ENCODE measurements around the gene MT1H.
"Not testable (repeated sequence)": the region's sequence is repeated elsewhere in the genome, so short reads cannot be mapped to it uniquely, and the experiment has no call there.

MT1H gene

DNA sequence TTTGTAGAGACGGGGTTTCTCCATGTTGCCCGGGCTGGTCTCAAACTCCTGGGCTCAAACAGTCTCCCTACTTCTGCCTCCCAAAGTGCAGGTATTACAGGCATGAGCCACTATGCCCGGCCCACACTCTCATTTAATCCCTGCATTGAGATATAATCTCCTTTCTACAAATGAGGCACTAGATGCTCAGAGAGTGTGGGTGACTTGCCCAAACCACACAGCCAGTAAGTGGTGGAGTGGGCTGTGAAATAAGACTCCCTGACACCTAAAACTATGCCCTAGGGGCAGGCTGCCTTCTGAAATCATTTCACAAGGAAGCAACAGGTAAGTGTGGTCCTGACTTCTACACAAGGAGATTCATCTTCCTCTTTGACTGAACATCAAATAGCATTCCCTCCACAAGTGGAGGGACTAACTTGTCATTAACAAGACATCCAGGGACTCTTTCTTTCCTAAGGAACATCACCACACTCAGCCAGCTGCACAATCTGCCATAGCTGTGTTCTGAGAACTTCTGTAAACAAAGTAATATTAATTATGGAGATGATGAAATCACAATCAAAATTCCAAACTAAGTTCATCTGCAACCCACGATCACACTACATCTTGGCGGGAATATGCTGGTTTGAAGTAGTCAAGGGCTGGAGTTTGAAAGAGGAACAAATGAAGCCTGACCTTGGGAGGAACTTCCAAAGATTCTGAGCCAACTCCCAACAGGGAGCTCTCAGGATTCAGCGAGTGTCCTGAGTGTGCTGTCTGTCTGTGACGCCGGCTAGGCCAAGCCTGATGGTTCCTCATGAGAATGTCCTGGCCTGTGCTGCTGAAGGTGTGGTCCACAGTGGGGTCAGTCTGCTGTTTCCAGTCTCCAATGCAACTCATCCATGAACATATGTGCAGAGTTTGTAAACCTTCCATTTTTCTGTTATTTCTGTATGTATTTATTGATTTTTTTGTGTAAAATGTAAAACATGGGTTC lies 4.0 kb upstream of the MT1H start:
- not testable (repeated sequence) for FAIRE-seq

DNA sequence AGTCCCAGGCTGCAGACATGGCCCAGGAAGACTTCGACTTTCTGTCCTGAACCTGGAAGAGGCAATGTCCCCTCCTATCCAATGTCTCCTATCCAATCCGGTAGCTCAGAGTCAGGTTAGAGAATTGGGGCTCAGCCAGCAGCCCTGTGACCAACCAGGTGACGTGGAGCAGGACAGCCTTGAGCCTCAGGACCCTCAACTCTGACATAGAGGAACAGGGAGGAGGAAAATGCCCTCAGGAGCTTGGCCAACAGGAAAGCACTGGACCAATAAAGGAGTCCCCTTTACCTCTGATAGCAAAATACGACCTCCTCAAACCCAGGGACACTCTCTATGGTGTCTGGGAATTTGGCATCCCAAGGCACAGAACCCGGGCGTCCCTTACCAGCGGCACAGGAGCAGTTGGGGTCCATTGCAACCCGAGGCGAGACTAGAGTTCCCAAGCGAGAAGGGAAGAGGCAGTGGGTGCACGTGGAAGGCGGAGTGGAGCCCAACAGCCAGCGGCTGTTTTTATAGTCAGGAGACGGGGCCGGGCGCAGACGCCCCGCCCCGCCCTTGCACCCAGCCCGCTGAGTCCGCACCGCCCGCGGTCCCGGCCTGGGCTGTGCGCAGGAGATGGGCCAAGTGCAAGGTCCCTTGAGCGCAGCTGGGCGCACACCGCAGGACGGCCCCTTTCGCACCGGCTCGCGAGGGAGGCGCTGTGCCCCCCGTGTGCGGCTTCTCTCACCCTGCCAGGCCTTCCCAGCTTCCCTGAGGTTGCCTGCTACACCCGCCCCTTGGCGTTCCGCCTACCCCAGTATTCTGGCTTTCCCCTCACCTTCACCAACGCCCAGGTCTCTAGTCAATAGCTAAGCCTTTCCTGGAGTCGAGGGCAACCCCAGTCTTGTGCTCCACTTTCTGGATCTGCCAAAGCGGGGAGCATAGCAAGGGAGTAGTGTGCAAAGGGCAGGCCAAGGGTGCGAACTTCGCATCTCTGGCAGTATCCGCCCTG lies 1.7 kb upstream of the MT1H start, which contains the start of gene MT1G:
Gene MT1G, minus strand, starts transcription at position 485 of the 991 bp plus-strand sequence. Its CDS starts 72 bp downstream, at position 413.
- no peak for FAIRE-seq

DNA sequence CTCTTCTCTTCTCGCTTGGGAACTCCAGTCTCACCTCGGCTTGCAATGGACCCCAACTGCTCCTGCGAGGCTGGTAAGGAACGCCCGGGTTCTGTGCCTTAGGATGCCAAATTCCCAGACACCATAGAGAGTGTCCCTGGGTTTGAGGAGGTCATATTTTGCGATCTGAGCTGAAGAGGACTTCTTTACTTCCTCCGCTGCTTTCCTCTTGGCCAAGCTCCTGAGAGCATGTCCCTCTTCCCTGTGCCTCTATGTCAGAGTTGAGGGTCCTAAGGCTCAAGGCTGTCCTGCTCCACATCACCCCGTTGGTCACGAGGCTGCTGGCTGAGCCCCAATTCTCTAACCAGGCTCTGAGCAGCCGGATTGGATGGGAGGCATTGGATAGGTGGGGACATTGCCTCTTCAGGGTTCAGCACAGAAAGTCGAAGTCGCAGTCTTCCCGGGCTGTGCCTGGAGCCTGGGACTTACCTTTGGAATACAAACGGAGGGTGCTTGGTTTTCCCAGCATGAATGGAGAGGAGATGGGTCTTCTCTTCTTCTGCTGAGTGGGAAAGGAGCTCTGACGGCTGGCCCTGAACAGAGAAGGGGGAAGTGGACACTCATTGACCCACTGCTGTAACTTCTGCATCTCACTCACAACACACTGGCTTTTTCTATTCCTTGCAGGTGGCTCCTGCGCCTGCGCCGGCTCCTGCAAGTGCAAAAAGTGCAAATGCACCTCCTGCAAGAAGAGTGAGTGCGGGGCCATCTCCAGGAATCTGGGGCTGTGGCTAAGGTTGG lies 416 bp downstream of the MT1H start:
- no peak for FAIRE-seq

DNA sequence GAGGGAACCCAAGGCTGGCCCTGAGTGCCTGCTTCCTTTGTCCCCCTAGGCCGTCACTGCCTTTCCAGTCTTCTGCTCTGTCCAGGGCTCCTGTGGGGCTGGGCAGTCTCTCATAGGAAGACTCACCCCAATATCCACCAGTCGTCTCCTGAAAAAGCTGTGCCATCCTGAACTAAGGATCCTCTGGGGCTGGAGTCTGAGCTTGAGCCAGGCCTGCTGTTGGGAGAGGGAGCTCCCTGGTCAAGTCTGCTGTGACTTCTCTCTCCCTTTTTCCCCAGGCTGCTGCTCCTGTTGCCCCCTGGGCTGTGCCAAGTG lies 963 bp downstream of the MT1H start:
- no peak for FAIRE-seq

DNA sequence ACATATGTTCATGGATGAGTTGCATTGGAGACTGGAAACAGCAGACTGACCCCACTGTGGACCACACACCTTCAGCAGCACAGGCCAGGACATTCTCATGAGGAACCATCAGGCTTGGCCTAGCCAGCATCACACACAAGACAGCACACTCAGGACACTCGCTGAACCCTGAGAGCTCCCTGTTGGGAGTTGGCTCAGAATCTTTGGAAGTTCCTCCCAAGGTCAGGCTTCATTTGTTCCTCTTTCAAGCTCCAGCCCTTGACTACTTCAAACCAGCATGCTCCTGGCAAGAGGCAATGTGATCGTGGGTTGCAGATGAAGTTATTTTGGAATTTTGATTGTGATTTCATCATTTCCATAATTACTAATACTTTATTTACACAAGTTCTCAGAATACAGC lies 2.1 kb downstream of the MT1H start:
- FAIRE-seq: not testable (repeated sequence)

DNA sequence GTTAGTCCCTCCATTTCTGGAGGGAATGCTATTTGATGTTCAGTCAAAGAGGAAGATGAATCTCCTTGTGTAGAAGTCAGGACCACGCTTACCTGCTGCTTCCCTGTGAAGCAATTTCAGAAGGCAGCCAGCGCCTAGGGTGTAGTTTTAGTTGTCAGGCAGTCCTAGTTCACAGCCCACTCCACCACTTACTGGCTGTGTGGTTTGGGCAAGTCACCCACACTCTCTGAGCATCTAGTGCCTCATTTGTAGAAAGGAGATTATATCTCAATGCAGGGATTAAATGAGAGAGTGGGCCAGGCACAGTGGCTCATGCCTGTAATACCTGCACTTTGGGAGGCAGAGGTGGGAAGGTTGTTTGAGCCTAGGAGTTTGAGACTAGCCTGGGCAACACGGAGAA lies 2.6 kb downstream of the MT1H start:
- FAIRE-seq: not testable (repeated sequence)

DNA sequence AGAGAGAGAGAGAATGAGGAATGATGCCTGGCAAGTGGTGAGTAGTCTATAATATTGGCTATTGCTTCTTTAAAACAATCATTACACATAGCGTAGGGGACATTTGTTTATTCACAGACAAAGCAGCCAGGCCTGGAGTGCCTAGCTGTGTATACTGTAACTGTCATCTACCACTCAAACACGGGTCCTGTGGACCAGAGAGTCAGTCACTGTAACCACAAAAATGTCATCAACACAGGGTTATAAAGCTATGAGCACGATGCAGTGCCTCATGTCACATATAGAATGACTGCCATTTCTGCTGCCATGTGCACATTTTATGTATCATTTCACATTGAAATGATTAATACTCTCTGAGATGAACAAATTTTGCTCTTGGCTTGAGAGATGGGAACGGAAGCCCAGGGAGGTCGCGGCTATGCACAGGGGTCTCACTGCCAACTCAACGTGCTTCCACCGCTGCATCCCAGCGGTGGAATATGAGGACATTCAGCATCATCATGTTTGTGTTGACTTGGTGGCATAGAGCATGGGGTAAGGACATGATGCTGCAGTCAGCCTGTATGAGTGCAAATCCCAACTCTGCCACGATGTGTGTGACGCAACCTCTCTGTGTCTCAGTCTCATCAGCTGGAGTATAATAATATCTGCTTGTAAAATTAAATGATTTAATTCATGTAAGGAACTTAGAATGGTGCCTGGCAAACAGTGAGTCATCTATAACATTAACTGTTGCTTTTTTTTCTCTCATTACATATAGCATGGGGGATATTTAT lies 3.3 kb downstream of the MT1H start:
- FAIRE-seq: no peak

DNA sequence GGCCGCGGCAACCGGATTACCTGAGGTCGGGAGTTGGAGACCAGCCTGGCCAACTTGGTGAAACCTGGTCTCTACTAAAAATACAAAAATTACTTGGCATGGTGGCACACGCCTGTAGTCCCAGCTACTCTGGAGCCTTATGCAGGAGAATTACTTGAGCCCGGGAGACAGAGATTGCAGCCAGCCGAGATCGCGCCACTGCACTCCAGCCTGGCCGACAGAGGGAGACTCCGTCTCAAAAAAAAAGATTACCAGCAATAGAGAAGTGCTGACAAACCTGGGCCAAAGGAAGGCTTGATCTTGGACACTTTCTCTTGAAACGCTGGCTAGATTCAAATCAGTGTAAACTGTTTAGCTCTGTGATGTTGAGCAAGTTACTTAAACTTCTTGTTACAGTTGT lies 4.3 kb downstream of the MT1H start:
- peak; percentile 37 for FAIRE-seq

DNA sequence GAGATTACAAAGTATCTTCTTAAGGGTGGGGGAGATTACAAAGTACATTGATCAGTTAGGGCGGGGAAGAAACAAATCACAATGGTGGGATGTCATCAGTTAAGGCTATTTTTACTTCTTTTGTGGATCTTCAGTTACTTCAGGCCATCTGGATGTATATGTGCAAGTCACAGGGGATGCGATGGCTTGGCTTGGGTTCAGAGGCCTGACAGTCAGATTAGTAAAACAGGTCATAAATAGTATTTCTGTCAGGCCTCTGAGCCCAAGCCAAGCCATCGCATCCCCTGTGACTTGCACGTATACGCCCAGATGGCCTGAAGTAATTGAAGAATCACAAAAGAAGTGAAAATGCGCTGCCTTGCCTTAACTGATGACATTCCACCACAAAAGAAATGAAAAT lies 5.0 kb downstream of the MT1H start:
- FAIRE-seq: not testable (repeated sequence)

DNA sequence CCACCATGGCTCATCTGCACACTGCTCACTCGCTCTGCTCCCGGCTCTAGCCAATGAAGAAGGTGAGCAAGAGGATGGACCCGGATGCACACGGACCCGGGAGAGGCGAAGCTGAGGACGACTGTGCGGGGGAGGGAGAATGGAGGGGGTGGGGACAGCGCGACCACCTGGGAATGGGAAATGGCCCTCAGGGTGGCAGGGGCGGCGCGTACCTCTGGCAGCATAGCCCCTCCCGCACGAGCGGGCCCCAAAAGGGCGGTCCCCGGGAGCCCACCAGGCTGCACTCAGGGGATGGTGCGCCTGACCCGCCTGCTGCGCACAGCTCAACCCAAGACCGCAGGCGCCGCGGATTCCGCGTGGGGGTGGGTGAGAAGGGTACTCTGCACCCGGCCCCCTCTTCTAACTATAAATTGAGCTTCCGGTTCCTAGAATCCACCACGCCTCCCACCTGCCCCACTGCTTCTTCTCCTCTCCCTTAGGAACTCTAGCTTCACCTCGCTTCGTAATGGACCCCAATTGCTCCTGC lies 6.1 kb downstream of the MT1H start:
- FAIRE-seq: no peak

DNA sequence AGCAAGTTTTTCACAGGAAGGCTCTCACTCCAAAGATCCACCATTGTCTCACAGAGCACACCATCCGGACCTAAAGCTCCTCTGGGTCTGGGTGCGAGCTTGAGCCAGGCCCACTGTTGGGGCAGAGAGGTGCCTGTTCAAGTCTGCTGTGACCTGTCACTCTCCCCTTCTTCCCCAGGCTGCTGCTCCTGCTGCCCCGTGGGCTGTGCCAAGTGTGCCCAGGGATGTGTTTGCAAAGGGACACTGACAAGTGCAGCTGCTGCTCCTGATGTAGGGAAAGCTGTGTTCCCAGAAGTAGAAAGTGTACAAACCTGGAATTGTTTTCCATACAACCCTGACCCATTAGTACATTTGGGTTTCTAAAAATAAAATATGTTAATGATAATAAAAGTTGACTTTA lies 7.9 kb downstream of the MT1H start:
- FAIRE-seq: no peak

DNA sequence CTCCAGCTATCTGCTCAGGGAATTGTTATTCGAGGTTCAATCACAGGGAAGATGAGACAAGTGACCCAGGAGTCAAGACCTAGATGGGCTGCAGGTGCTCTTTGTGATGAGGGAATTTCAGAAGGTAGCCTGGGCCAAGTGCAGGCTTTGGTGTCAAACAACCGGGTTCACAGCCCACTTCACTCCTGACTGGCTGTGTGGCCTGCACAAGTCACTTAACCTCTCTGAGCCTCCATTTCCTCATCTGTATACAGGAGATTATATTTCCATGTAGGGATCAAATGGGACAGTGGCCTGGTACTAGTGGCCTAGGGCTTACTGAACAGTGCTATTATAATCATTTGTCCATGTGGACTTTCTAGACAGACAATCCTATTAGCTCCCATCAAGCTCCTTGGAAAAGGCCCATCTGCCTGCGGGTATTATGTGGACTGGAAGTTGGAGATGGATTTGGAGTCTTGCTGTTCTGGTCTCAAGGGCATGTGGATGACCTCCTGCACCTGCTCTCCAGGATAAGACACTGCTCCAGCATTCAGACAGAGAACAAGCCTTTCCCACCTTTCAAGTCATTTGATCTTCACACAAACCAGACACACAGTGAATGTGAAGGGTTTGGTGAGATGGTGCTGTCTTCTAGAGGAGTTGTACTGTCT lies 9.6 kb downstream of the MT1H start:
- no peak for FAIRE-seq

DNA sequence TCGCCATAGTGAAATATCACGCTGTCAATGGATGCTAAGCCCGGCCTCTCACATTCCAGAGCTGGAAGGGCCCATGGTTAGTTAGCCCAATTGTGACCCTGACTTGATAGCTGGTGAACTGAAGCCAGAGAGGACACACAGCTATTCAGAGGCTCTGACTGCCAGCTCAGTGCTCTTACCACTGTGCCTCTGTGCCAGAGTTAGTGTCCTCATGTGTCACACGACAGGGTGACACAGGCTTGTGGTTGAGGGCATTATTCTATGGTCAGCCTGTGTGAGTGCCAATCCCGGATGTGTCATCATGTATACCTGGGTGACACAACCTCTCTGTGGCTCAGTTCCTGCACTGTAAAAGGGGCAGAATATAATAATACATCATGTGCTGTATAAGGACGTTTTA lies 10.2 kb downstream of the MT1H start:
- no peak for FAIRE-seq

DNA sequence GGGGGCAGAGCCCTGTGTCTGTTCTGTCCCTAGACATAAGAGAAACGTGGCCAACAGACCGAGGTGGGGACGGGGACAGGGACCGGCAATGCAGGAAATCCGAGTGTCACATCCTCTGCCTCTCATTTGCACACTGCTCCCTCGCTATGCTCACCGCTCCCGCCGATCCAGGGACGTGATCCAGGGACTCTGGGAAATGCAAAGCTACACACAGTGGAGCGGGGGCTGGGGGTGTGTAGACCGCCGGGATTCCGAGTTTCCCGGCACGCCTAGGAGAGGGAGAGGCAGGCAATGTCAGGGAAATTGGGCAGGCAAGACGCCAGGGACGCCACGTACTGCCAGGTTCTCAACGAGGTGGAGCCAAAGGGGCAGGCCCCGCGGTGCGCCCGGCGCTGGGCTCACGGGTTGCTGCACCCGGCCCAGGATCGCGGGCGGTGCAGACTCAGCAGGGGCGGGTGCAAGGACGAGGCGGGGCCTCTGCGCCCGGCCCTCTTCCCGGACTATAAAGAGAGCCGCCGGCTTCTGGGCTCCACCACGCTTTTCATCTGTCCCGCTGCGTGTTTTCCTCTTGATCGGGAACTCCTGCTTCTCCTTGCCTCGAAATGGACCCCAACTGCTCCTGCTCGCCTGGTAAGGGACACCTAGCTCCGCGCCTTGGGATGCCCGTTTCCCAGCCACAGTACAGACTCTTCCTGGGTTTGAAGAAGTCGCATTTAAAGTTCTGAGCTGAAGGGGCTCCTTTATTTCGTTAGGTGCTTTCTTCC lies 12.5 kb downstream of the MT1H start, which contains the start of gene MT1X:
Gene MT1X, plus strand, starts transcription at position 532 of the 764 bp plus-strand sequence. Its CDS starts 71 bp downstream, at position 603.
- no peak for FAIRE-seq

DNA sequence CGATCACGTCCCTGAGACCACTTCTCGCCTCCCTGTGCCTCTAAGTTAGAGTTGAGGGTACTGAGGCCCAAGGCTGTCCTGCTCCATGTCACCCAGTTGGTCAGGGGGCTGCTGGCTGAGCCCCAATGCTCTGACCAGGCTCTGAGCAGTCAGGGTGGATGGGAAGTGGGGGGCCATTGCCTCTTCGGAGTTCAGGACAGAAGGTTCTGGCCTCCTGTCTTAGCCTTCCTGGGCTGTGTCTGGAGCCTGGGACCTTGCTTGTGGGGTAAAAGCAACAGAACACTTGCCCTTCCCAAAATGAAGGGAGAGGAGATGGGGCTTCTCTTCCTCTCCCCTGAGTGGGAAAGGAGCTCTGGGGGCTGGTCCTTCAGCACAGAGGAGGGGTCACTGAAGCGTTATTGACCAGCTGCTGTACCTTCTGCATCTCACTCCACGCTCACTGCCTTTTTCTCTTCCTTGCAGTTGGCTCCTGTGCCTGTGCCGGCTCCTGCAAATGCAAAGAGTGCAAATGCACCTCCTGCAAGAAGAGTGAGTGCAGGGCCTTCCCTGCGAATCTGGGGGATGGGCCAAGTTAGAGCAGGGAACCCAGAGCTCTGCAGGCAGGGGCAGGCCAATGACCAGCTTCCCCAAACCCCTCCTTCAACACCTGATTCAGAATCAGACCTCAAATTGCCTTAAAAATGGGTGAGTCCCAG lies 13.2 kb downstream of the MT1H start:
- FAIRE-seq: no peak

DNA sequence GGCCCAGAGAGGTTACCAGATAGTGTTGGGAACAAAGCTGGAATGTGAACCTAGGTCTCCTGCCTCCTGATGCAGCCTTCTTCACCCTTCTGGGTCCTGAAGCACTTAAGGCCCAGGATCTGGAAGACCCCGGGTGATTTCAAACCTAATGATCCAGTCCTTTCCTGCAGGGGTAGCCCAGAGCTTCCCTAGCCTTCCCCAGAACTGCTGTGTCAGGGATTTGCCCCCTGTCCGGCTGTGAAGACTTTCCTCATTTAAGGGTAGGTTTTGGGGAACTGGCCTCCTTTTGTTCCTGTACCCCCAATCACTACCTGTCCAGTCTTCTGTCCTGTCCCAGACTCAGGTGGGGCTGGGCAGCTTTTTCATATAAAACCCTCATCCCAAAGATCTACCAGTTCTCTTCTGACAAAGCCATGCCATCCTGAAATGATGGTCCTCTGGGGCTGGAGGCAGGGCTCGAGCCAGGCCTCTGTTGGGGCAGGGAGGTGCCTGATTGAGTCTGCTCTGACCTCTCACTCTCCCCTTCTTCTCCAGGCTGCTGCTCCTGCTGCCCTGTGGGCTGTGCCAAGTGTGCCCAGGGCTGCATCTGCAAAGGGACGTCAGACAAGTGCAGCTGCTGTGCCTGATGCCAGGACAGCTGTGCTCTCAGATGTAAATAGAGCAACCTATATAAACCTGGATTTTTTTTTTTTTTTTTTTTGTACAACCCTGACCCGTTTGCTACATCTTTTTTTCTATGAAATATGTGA lies 14.0 kb downstream of the MT1H start:
- FAIRE-seq: no peak

DNA sequence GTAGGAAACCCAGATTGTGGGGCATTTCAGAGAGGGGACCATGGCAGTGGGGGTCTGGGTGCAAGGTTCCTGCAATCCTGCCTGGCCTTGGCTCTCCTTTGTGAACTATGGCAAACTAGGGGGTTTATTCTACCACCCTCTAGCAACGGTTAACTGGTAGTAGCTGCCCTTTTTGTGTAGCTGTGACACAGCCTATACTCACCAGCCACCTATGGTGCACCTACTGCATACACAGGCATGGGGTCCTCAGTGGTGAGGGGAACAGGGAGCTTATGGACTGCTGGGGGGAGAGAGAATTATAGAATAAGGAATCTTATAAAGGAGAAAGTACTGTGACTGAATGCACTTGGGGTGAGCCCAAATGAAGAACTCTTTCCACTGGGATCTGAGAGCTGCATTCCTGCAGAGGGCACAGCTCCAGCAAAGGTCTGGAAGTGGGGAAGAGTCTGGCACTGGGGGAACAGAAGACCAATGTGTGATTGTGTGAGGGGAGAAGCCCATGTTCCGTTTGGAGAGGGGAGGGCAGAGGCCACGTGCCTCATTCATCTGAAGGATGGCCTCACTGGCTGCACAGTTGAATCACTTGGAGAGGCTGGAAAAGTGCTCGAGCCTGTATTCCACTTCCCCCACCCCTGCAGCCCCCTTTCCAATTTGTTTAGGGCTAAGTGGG lies 14.8 kb downstream of the MT1H start:
- no peak for FAIRE-seq

DNA sequence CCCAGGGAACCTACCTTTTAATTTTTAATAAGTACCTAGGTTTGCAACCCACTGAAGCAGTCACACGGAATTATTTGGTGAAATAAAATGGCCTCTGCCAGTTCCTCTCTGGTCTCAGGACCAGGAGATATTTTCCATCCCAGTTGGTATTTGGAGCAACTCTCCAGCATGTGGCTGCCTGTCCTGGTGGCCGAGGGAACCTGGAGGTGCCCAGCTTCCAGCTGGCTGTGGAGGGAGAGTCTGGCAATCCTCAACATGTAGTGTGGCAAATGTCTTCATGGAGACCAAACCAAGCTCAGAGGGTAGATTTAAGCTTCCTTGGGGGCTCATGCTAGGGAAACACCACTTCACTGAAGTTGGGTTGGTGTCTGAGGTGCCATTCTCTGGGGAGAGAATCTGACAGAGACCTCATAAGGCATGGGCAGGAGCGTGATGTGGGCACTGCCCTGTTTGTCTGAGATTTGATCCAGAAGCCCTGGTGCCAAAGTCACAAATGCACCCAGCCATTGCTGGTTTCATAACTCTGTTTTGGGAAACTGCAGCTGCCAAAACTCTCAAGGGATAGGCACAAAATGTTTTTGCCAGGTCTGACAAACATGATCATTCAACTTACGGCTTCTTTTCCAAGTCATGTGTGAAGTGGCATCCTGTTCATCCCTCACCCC lies 15.4 kb downstream of the MT1H start:
- no peak for FAIRE-seq

Measured in A204.1 (cell line).